A172 (cell line): ENCODE data around the gene FBXO41. TPM values are rescaled to one million over a fixed set of nuclear protein-coding genes. Genes with fewer than 3 reads are reported as not detected.
A peak's percentile ranks its signal among the peaks of the same experiment; 100 is the strongest.

Source experiments
- DNase-seq: peaks from one replicate; pipeline ENCODE4 v3.0.0-alpha.2; 2015; ENCODE audit warnings: low spot score
- total RNA-seq: library from RNA; depleted of rRNA; stranded (reverse); fragments of >200 nt; shearing (Covaris generic); gene quantifications from 2 replicates; pipeline ENCODE4 v1.2.3, GENCODE V29; 2014; rRNA removed

FBXO41 gene
- total RNA-seq, 1 experiment from 2014 or later: 2.9 TPM

- DNase-seq: peak; percentile 57
Measured at GRCh38 chr2:73214120-73215035, 69.9 kb downstream of the FBXO41 start, which contains the start of gene SMYD5. Gene SMYD5 (plus strand): TSS chr2:73214245. CDS start chr2:73214267, 22 bp downstream.

- peak; percentile 63 for DNase-seq
Measured at GRCh38 chr2:73212448-73213176, 71.7 kb downstream of the FBXO41 start.

GRCh38 chr2:73212098-73212447, 72.2 kb downstream of the FBXO41 start:
- no peak for DNase-seq

- no peak for DNase-seq
Measured at GRCh38 chr2:73210696-73211095, 73.6 kb downstream of the FBXO41 start.

- no peak for DNase-seq
Measured at GRCh38 chr2:73210019-73210418, 74.3 kb downstream of the FBXO41 start.

GRCh38 chr2:73208258-73208657, 76.0 kb downstream of the FBXO41 start:
- no peak for DNase-seq

- DNase-seq: no peak
Measured at GRCh38 chr2:73205611-73206010, 78.7 kb downstream of the FBXO41 start.

Other genes starting within 250 kb of the FBXO41 start
- gene SFXN5, start 212.8 kb downstream of the FBXO41 start, total RNA-seq: 17.5 and 33.4 TPM in 2 replicates
- 52.2 and 58.8 TPM in 2 replicates for gene RAB11FIP5, start 171.5 kb downstream of the FBXO41 start, total RNA-seq
- gene NOTO, start 81.9 kb downstream of the FBXO41 start, total RNA-seq: not detected in 2 replicates
- gene SMYD5, start 70.2 kb downstream of the FBXO41 start, total RNA-seq: 33.1 and 36.7 TPM in 2 replicates
- 39.3 and 48.8 TPM in 2 replicates for gene PRADC1, start 51.2 kb downstream of the FBXO41 start, total RNA-seq
- gene CCT7, start 50.2 kb downstream of the FBXO41 start, total RNA-seq: 695 and 768 TPM in 2 replicates
- not detected in 2 replicates for gene EGR4, start 9.1 kb upstream of the FBXO41 start, total RNA-seq
- gene ALMS1, start 101.4 kb upstream of the FBXO41 start, total RNA-seq: 19.3 and 23.2 TPM in 2 replicates